ENCODE measurements around the gene PPME1.
A peak's percentile ranks its signal among the peaks of the same experiment; 100 is the strongest.

Gene PPME1

DNA sequence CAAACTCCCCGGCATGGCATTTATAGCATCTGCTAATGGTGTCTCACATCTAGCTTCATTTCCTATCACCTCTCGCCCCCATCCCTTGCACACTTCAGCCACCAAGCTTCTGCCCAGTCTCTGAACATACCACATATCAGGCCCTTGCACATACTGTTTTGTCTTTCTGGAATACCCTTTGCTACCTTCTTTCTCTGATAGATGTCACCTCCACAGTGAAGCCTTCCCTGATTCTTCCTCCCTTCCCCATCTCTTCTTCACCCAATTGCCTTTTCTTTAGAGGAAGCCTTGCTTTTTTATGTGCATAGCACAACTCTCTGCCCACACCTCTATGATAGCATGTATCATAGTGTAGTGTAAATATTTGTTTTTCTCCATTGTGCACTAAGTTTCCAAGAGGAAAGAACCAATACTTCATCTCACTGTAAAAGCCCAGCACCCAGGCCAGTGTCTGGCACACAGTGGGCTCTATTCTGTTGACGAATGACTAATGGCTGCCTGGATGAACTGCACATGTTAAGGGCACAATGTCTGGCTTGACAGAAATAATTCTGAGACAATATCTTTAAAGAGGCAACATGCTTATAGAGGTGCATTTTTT is 112.6 kb downstream of the PPME1 start:
- no peak for DNase-seq

- peak; percentile 48 for DNase-seq
Observed at GRCh38 chr11:74284466-74284865, 113.4 kb downstream of the PPME1 start.

GRCh38 chr11:74288161-74288560 is 117.1 kb downstream of the PPME1 start:
- peak; percentile 85 for DNase-seq

- DNase-seq, result no peak
Observed at GRCh38 chr11:74288911-74289310, 117.8 kb downstream of the PPME1 start.

GRCh38 chr11:74297484-74297883 is 126.4 kb downstream of the PPME1 start:
- DNase-seq, result no peak

DNA sequence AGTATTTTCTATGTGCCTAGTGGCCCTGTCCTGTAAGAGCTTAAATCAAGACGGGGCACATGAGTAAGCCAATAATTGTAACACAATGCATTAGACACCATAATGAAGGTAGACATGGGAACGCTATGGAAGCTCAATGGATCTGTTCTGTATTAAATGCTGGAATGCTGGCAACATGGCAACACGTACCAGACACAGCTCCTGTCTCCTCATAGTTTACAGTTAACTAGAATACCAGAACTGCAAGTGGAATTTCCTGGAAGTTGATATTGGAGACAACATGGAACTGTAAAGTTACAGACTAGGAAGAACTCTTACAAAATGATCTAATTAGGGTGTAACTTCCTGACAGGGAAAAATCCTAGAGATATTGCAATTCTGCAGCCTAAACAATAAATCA is 127.9 kb downstream of the PPME1 start:
- DNase-seq, result no peak

Measured in EL (cell line).